GM21526 (cell line): ENCODE measurements around the gene DUXA.
"Not testable (repeated sequence)": the region's sequence is repeated elsewhere in the genome, so short reads cannot be mapped to it uniquely, and the experiment has no call there.

Experiments
- ATAC-seq: cut with Tn5 transposase; IDR thresholded peaks from one replicate; pipeline ENCODE4 v1.9.1; 2021; ENCODE audit warnings: moderate library complexity; ENCODE audit not compliant: unreplicated experiment, low FRiP score

Gene DUXA

GRCh38 chr19:57167385-57167784 is at the start of gene DUXA:
DUXA (minus strand) TSS chr19:57167485; CDS start chr19:57167443, 42 bp downstream.
- ATAC-seq: no peak

GRCh38 chr19:57212109-57212508 is 44.8 kb upstream of the DUXA start:
- no peak for ATAC-seq

GRCh38 chr19:57210381-57210780 is 43.1 kb upstream of the DUXA start:
- no peak for ATAC-seq

- no peak for ATAC-seq
These were observed 34.9 kb upstream of the DUXA start for GRCh38 chr19:57202160-57202559.

GRCh38 chr19:57197874-57198273 is 30.6 kb upstream of the DUXA start:
- ATAC-seq: not testable (repeated sequence)

- no peak for ATAC-seq
These were observed 25.7 kb upstream of the DUXA start for GRCh38 chr19:57192993-57193392.

GRCh38 chr19:57192077-57192420 is 24.8 kb upstream of the DUXA start:
- no peak for ATAC-seq

GRCh38 chr19:57191141-57192076 is 24.1 kb upstream of the DUXA start, which contains the start of gene ZNF264:
ZNF264 (plus strand) TSS chr19:57191500; CDS start chr19:57191914, 414 bp downstream.
- ATAC-seq: peak; percentile 80

GRCh38 chr19:57190301-57190700 is 23.0 kb upstream of the DUXA start:
- no peak for ATAC-seq

GRCh38 chr19:57171551-57172081 is 4.3 kb upstream of the DUXA start:
- ATAC-seq: no peak

- no peak for ATAC-seq
These were observed 1.4 kb downstream of the DUXA start for GRCh38 chr19:57165846-57166245.

- no peak for ATAC-seq
These were observed 5.2 kb downstream of the DUXA start for GRCh38 chr19:57161985-57162539.

GRCh38 chr19:57152921-57153320 is 14.4 kb downstream of the DUXA start:
- no peak for ATAC-seq

GRCh38 chr19:57141699-57142098 is 25.6 kb downstream of the DUXA start:
- ATAC-seq: no peak

- ATAC-seq: no peak
These were observed 31.5 kb downstream of the DUXA start for GRCh38 chr19:57135797-57136196.

GRCh38 chr19:57127403-57127802 is 39.9 kb downstream of the DUXA start:
- not testable (repeated sequence) for ATAC-seq

- ATAC-seq: no peak
These were observed 43.4 kb downstream of the DUXA start for GRCh38 chr19:57123882-57124281.

GRCh38 chr19:57118848-57119247 is 48.4 kb downstream of the DUXA start:
- no peak for ATAC-seq

GRCh38 chr19:57113501-57113900 is 53.8 kb downstream of the DUXA start:
- ATAC-seq: not testable (repeated sequence)

- no peak for ATAC-seq
These were observed 56.0 kb downstream of the DUXA start for GRCh38 chr19:57111329-57111644.

GRCh38 chr19:57110592-57111328 is 56.5 kb downstream of the DUXA start:
- no peak for ATAC-seq
